T-helper 1 cell treated with Interleukin-12 subunit alpha and Interleukin-12 subunit beta and Interleukin-4 antibody, amounts not matched to agents 30 ng/mL and 1 ng/mL, for 36 hours (primary cell): ENCODE data around the gene NCAN. TPM values are rescaled to one million over a fixed set of nuclear protein-coding genes. Genes with fewer than 3 reads are reported as not detected.

Experiments used
- intact Hi-C: fragments of 100-400 bp; cut with micrococcal nuclease; formaldehyde crosslinking; loops from one replicate; pipeline ENCODE4 v1.15.1; 2024
- total RNA-seq: library from RNA; stranded (reverse); gene quantifications from 2 replicates; pipeline ENCODE4 v1.2.3, GENCODE V29; 2022

The NCAN gene
- total RNA-seq, 1 donor from 2014 or later, result 0.05 TPM

- intact Hi-C loops, result no loop called here
These were observed 67.4 kb downstream of the NCAN start for GRCh38 chr19:19279062-19279612.

DNA sequence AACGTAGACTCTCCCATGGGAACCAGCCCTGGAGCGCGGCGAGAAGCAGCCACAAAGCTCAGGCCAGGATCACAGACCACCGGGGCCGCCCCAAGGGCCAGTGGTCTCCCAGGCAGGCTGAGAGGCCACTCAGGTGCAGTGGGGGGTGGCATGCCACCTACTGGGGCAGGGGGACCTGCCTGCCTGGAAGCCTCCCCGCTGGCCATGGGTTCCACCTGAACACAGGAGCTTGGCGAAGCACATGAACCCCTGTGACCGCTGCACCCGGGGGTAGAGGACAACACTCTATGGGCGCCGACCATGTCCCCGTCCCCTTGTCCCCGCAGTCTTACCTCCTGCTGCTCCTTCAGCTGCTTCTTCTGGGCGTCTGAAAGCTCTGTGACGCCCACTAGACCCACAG lies 68.1 kb downstream of the NCAN start:
- intact Hi-C loops, result no loop called here

DNA sequence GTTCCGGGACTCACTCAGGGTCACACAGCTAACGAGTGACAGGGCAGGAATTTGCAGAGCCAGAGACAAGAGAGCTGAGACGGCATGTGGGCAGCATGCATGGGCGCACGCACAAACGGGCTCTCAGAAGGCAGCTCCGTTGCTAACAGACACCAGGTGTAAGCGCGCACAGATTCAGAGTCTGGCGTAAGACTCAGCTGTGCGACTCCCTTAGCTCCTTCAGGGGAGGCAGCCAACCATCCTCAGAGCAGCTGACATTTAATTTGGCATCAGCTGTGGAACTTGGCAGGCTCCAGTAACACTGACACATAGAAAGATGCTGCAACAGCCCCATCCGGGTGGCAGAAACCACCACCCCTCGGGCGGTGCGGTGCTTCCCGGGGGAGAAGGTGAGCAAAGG lies 68.8 kb downstream of the NCAN start:
- intact Hi-C loops, result no loop called here

GRCh38 chr19:19285686-19286085 lies 73.9 kb downstream of the NCAN start:
- intact Hi-C loops, result no loop called here

DNA sequence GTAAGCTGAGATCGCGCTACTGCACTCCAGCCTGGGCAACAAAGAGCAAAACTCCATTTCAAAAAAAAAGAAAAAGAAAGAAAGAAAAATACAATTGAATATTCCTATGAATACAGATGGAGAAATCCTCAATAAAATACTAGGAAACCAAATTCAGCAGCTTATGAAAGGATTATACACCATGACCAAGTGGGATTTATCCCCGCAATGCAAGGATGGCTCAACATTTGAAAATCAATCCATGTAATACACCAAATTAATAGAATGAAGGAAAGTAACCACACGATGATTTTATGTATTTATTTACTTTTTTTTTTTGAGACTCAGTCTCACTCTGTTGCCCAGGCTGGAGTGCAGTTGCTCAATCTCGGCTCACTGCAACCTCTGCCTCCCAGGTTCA lies 80.8 kb downstream of the NCAN start:
- intact Hi-C loops, result no loop called here

GRCh38 chr19:19294914-19295313 lies 83.2 kb downstream of the NCAN start:
- intact Hi-C loops, result no loop called here

DNA sequence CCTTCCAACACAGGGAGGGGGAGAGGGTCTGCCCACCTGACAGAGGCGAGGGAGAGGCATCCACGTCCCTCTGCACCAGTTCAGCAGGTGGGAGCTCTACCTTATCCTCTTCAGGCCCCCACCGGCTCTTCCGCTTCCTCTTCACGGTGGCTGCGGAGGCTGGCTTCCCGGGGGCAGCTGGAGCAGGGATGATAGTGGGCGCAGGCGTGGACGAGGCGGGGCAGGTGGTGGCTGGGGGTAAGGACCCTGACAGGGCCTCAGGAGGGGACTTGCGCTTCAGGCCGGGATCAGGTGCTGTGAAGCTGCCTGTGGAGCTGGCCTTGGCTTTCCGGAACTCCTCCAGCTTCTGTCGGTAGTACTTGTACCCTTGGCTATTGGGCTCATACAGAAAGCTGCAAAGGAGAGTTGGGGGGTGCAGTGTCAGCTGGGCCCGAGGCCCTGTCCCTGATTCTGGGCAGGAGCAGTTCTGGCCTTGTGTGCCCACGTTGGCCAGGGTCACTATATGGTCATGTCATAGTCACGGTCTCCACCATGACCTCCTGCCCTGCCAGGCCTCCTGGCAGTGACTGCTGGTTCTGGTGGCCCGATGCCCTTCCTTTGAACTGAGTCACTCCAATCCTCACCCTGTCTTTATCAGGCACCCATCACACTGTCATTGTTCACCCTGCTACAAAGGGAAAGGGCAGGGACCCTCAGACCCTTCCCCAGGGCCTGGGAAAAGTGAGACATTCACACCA lies 85.4 kb downstream of the NCAN start:
- intact Hi-C loops, result no loop called here

GRCh38 chr19:19297759-19298158 lies 86.0 kb downstream of the NCAN start:
- intact Hi-C loops, result no loop called here

GRCh38 chr19:19300613-19301012 lies 88.9 kb downstream of the NCAN start:
- intact Hi-C loops, result no loop called here

Other genes starting within 250 kb of the NCAN start
- 117 and 121 TPM in 2 replicates for gene SUGP2, start 178.4 kb upstream of the NCAN start, total RNA-seq
- gene ARMC6, start 178.4 kb upstream of the NCAN start, total RNA-seq, result 30.7 and 32.8 TPM in 2 replicates
- 13.6 and 16.1 TPM in 2 replicates for gene SLC25A42, start 148.0 kb upstream of the NCAN start, total RNA-seq
- 26.9 and 30.1 TPM in 2 replicates for gene TMEM161A, start 73.5 kb upstream of the NCAN start, total RNA-seq
- gene MEF2B, start 41.7 kb upstream of the NCAN start, total RNA-seq, result 2.8 and 4.2 TPM in 2 replicates
- 33.5 and 38.4 TPM in 2 replicates for gene BORCS8, start 19.8 kb upstream of the NCAN start, total RNA-seq
- 113 and 123 TPM in 2 replicates for gene RFXANK, start 19.7 kb upstream of the NCAN start, total RNA-seq
- gene NR2C2AP, start 8.5 kb upstream of the NCAN start, total RNA-seq, result 28.0 and 30.8 TPM in 2 replicates
- gene TM6SF2, start 61.3 kb downstream of the NCAN start, total RNA-seq, result not detected in 2 replicates
- 78.7 and 87.1 TPM in 2 replicates for gene SUGP1, start 108.6 kb downstream of the NCAN start, total RNA-seq
- 100 TPM in 2 replicates for gene MAU2, start 108.9 kb downstream of the NCAN start, total RNA-seq
- gene GATAD2A, start 193.7 kb downstream of the NCAN start, total RNA-seq, result 128 and 135 TPM in 2 replicates